ENCODE data around the gene RTN3. TPM values are rescaled to one million over a fixed set of nuclear protein-coding genes. Genes with fewer than 3 reads are reported as not detected.

RTN3 gene
- total and polyA plus RNA-seq, 12 donors: 31.1 to 72.0 (median 50.6) TPM

DNA sequence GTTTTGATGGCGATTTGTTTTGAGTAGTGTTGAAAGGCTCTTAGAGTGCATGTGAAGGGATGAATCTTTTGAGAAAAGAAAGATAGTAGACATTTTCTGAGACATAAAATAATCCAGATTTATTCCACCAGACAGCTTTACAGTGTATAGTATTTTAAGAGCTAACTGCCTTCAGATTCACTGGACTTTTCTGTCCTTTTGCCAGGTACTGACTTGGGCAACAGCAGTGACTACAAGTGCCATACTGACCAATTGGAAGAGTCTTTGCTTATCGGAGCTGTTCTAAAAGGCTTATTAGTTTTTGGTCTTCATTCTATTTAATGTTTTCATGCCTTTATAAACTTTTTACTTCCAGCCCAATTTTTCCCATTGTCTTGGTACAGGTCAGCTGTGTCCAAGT, 32.5 kb downstream of the RTN3 start:
- TF ChIP-seq, protein P1, sequence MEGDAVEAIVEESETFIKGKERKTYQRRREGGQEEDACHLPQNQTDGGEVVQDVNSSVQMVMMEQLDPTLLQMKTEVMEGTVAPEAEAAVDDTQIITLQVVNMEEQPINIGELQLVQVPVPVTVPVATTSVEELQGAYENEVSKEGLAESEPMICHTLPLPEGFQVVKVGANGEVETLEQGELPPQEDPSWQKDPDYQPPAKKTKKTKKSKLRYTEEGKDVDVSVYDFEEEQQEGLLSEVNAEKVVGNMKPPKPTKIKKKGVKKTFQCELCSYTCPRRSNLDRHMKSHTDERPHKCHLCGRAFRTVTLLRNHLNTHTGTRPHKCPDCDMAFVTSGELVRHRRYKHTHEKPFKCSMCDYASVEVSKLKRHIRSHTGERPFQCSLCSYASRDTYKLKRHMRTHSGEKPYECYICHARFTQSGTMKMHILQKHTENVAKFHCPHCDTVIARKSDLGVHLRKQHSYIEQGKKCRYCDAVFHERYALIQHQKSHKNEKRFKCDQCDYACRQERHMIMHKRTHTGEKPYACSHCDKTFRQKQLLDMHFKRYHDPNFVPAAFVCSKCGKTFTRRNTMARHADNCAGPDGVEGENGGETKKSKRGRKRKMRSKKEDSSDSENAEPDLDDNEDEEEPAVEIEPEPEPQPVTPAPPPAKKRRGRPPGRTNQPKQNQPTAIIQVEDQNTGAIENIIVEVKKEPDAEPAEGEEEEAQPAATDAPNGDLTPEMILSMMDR (IDR thresholded peaks at IDR 0.05): no peak
- WGBS, 2 donors: 88 to 90% methylated on average over 2 of the region's 2 CpGs
- no peak for DNase-seq
- Histone ChIP-seq H3K27ac (no peak overlapping the region), H3K9me3 (no peaks in the 10 kb centered on the region), H3K27me3 (no peaks in the 10 kb centered on the region), H3K4me3 (no peak overlapping the region), H3K4me1 (peaks cover 0 to 22% (median 12%) of the 10 kb centered on the region in 9 donors), H3K36me3 (peaks cover 0 to 18% (median 0%) of the 10 kb centered on the region in 9 donors)
- intact Hi-C loops (cut with DNase I): no loop called here
- ATAC-seq: no peak

DNA sequence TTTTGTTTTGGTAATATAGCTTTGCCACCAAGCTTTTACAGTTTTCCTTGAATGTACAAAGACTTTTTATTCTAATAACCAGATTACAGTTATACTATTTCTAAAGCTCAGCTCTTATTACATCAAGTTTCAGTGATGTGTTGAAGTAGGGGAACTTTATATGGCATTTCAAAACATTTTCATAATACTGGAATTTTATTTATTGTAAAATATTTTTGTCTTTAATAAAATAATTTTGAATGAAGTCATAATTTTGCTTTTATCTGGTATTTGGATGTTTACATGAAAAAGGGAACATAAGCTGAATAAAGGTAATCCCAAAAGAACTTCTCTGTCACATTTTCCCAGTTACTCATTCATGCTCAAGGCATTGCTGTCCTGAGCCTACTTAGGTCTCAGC, 34.7 kb downstream of the RTN3 start:
- no peak for DNase-seq
- H3K27me3 ChIP-seq: no peaks in the 10 kb centered on the region
- H3K36me3 ChIP-seq: peaks cover 0 to 30% (median 0%) of the 10 kb centered on the region in 9 donors
- no peak overlapping the region for H3K27ac ChIP-seq
- peaks cover 0 to 7% (median under 1%) of the 10 kb centered on the region in 9 donors for H3K4me1 ChIP-seq
- H3K9me3 ChIP-seq: no peaks in the 10 kb centered on the region
- intact Hi-C loops (cut with DNase I): no loop called here
- ATAC-seq: no peak
- TF ChIP-seq, protein P1 (IDR thresholded peaks at IDR 0.05): no peak
- H3K4me3 ChIP-seq: no peak overlapping the region

DNA sequence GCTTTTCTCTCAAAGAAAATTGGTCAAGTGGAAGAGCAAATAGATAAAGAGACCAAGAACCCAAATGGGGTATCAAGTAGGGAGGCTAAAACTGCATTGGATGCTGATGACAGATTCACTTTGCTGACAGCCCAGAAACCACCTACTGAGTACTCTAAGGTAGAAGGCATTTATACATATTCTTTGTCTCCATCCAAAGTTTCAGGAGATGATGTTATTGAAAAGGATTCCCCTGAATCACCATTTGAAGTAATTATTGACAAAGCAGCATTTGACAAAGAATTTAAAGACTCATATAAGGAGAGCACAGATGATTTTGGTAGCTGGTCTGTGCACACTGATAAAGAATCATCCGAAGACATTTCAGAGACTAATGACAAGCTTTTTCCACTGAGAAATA, 37.7 kb downstream of the RTN3 start:
- Histone ChIP-seq H3K4me3 (no peak overlapping the region), H3K36me3 (peaks cover 0 to 29% (median 0%) of the 10 kb centered on the region in 9 donors), H3K27ac (no peak overlapping the region), H3K9me3 (no peaks in the 10 kb centered on the region), H3K27me3 (no peaks in the 10 kb centered on the region), H3K4me1 (peaks cover 0 to 7% (median 0%) of the 10 kb centered on the region in 9 donors)
- intact Hi-C loops (cut with DNase I): no loop called here
- ATAC-seq (no peak), DNase-seq (no peak)
- WGBS, 2 donors: 62 to 70% methylated on average over 1 of the region's 1 CpG
- TF ChIP-seq, protein P1 (IDR thresholded peaks at IDR 0.05): no peak

DNA sequence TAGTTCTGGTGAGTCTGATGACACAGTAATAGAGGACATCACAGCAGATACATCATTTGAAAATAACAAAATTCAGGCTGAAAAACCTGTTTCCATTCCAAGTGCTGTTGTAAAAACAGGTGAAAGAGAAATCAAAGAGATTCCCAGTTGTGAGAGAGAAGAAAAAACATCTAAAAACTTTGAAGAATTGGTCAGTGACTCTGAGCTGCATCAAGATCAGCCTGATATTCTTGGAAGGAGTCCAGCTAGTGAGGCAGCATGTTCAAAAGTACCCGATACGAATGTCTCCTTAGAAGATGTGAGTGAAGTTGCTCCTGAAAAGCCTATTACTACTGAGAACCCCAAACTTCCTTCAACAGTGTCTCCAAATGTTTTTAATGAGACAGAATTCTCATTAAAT, 38.7 kb downstream of the RTN3 start:
- H3K36me3 ChIP-seq: peaks cover 0 to 20% (median 0%) of the 10 kb centered on the region in 9 donors
- H3K4me1 ChIP-seq: peaks cover 0 to 7% (median 0%) of the 10 kb centered on the region in 9 donors
- no peaks in the 10 kb centered on the region for H3K27me3 ChIP-seq
- WGBS, 2 donors: 74 to 75% methylated on average over 2 of the region's 2 CpGs
- intact Hi-C loops (cut with DNase I): no loop called here
- H3K9me3 ChIP-seq: no peaks in the 10 kb centered on the region
- DNase-seq: no peak
- H3K4me3 ChIP-seq: no peak overlapping the region
- no peak overlapping the region for H3K27ac ChIP-seq
- TF ChIP-seq, protein P1 (IDR thresholded peaks at IDR 0.05): no peak
- no peak for ATAC-seq

All from heart right ventricle (tissue), 16 donors.